Stimulated activated CD4-positive, alpha-beta T cell treated with anti-CD3 and anti-CD28 coated beads, TNF-alpha, amount 100 ng/mL, for 48 hours (primary cell): ENCODE data around the gene GOLGA7B.

Experiments
- DNase-seq, 3 donors: peaks; one replicate each; pipeline ENCODE4 v3.0.0-alpha.2; 2020; ENCODE audit warnings: low read depth in 3 of 3

Gene GOLGA7B

DNA sequence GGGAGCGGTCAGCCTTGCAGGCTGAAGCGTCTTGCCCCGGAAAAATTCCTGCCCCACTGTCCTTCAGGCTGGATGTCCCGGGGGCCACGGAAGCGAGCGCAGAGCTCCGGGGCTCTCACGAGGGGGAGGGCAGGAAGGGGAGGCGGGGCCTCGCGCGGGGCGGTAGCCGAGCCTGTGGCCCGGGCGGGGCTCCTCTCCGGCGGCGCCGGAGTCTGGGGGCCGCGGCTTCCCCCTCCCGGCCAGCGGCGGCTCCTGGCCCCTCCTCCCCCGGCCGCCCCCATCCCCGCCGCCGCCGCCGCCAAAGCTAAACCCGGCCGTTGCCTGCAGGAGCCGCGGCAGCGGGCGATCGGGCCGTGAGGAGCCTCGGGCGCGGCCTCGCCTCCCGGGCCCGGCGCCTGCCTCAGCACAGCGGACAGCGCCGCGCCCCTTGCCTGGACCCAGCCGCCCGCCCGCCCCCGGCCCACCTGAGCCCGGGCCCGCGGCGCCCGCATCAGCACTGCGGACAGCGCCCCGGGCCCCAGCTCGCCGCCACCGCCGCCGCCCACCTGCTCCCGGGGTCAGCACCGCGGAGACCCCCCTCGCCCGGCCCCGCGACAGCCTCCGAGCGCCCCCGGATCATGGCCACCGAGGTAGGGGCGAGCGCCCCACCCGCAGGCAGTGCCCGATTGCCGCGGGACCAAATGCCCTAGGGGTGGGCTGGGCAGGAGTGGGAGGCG lies at the start of gene GOLGA7B:
Gene GOLGA7B, plus strand, starts transcription at position 157 of the 716 bp plus-strand sequence. Its CDS starts 461 bp downstream, at position 618.
- peak in 1 of 3 donors; percentile 53 for DNase-seq

GRCh38 chr10:97800474-97800873 lies 49.2 kb upstream of the GOLGA7B start:
- DNase-seq = no peak

DNA sequence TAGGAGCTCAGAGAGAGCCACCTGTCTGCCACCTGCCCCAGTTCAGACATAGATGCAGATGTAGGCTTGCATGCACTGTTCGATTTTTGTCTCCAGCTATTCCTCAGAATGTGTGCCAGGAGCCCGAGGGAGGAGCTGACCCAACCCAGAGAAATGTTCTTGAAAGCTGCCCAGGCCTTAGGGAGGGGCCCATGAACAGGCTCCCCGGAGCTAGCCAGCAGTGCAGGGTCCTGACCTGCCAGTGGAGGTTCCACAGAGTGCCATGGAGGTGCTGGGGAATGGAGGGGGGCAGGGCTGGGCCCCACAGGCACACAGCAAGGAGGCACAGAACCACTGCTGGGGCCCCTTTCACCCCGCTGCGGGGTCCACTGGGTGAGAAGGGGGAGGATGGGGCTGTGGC lies 48.2 kb upstream of the GOLGA7B start:
- DNase-seq = no peak

DNA sequence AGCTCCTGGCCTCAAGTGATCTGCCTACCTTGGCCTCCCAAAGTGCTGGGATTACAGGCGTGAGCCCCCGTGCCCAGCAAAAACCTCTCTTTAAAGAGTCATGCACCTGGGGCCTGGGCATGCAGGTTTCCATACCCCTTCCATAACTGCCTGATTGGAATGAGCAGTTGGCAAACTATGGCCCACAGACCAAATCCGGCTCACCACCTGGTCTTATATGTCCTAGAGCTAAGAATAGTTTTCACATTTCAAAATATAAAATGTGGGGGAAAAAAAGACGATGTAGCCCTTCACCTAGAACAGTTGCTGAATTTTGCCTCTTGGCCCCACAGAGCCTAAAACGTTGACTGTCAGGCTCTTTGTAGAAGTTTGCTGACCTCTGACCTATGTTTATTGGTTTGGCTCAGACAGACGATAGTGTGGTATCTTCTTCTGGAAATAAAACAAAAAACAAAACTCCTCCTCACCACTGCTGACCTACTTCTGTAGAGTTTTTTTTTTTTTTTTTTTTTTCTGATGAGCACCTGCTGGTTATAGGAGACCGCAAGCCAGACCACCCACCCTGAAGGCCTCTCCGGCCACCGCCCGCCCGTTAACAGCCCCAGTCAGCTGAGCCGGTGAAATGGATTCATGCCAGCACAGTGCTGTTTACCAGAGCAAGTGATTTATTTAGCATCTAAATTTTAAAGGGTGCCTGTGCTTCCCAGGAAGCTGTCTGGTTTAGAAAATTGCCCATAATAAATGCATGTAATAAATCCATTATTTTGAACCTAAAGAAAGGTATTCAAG lies 44.4 kb upstream of the GOLGA7B start:
- no peak for DNase-seq

DNA sequence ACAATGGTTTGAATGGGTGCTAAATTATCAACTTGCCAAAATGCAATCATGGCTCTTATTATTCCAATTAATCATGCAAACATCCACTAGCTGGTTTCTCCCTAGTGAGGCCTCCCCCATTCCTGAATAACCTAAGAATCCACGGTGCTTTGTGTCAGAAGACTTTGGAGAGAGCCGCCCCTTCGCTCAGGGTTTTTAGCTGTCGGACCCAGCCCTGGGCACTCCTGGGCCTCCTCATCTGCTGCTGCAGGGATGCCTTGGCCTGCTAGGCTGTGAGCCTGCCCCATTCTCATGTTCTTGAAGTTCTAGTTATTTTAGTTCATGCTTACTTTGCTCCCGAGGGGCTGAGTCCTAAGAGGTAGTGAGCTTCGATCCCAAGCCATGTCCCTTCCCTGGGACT lies 43.7 kb upstream of the GOLGA7B start:
- DNase-seq = no peak

- no peak for DNase-seq
These were observed 39.2 kb upstream of the GOLGA7B start for GRCh38 chr10:97810446-97810845.

DNA sequence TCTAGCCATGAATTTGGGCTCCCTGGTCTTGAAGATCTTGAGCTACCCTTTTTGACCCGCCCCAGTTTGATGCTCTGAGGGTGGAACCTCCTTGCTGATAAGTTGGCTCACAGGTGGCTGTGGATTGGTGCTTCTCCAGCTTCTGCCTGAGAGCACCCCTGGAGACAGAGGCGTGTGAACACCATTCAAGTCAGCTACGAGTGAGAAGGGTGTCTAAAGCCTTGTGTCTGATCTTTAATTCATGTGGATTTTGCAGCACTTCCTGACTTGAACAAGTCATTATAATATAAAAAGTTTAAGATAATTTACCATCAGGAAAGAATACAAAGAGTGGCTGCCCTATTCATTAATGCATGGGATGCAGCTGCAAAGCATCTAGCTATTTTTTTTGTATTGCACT lies 37.7 kb upstream of the GOLGA7B start:
- DNase-seq = no peak

DNA sequence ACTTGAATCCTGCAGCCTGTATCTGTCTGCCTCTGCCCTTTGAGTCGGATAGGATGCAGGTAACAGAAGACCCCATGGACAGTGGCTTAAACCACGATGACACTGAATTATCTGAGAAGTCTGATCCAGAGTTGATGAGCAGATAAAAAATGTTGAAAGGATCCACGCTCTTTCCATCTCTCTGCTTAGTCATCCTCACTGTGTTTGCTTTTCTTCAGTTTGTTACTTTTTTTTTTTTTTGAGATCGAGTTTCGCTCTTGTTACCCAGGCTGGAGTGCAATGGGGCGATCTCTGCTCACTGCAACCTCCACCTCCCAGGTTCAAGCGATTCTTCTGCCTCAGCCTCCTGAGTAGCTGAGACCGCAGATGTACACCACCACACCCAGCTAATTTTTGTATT lies 36.9 kb upstream of the GOLGA7B start:
- no peak for DNase-seq

DNA sequence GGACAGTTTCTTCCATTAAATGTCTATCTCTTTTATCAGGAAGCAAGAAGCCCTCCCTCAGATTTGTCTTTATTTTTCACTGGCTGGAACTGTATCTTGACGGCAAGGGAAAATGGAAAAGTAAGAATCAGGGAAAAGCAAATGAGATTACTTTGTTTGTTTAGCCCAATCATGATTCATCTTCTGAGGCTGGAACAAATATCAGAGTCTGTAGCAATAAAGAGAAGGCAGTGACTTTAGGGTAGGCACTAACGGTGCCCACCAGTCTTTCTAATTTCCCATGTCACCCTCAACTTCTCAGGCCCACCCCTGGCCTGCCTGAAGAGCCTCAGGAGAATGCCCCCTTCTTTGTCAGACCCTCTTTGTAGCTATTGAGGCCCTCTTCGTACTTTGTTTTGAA lies 36.3 kb upstream of the GOLGA7B start:
- DNase-seq = no peak

DNA sequence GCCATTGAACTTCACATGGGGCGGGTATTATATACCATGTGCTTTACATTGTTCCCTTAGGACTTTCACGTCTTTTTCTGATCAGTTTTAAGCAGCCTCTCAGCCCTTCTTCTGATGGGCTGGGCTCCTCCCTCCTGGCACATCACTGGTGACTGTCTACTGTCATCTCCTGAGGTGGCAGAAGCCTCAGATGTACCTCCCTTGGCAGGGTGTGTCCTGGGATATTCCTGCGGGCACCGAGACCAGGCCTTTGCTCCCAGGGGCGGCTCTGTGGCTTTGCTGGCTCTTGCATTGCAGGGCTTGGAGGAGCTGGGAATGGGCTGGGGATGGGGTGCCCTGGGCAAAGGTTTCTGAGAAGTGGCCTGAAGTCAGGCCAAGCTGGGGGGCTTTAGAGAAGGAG lies 34.6 kb upstream of the GOLGA7B start:
- no peak for DNase-seq

GRCh38 chr10:97816609-97817008 lies 33.0 kb upstream of the GOLGA7B start:
- no peak for DNase-seq

DNA sequence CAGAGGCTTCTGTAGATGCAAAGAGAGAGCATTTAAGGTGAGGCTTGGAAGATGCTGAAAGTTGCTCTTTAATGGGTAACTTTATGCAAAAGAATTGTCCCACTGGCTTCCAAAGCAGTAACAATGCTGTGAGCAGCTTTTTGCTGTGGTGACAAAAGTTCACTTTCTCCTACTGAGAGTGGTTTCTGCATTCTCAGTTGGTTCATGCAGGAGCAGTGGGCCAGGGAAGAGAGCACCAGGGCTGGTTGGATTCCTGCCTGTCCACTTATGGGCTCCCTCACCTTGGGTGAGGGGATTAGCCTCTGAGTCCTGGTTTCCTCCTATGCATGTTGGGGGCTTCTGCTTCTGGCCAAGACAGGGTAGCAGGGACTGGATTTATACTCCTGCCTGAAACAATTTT lies 31.1 kb upstream of the GOLGA7B start:
- no peak for DNase-seq

DNA sequence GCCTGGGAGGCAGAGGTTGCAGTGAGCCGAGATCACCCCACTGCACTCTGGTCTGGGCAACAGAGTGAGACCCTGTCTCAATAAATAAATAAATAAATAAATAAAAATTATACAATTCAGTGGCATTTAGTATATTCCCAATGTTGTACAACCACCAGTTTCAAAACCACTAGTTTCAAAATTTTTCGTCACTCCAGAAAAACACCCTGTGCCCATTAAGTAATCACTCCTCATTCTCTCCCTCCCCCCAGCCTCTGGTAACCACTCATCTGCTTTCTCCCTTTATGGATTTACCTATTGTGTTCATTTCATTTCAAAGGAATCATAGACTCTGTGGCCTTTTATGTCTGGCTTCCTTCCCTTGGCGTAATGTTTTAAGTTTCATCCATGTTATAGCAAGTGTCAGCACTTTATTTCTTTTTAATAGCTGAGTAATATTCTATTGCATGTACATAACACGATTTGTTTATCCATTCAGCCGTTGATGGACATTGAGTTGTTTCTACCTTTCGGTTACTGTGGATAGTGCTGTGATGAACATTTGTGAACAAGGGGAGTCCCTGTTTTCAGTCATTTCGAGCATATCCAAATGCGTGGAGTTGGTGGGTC lies 29.4 kb upstream of the GOLGA7B start:
- no peak for DNase-seq

GRCh38 chr10:97821308-97822038 lies 28.2 kb upstream of the GOLGA7B start:
- no peak for DNase-seq

GRCh38 chr10:97822261-97822687 lies 27.4 kb upstream of the GOLGA7B start:
- DNase-seq = no peak

DNA sequence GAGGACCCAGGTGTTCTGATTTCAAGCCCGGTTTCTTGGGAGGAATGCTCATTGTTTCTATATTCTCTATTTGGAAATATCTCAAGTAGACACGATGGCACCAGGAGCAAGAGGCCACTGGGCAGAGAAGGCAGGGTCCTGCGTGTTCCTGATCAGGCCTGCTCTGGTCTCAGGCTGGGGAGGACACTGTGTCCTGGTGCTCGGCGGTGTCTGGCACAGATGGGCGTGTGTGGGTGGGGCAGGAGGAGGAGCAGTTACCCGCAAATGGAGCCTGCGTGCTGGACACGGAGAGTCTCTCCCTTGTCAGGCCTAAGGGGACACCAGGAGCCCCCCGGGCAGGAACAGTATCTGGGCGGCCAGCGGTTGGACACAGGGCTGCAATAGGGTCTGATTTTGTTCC lies 25.9 kb upstream of the GOLGA7B start:
- no peak for DNase-seq

GRCh38 chr10:97825020-97825760 lies 24.5 kb upstream of the GOLGA7B start:
- no peak for DNase-seq

- no peak for DNase-seq
These were observed 22.8 kb upstream of the GOLGA7B start for GRCh38 chr10:97826892-97827291.

DNA sequence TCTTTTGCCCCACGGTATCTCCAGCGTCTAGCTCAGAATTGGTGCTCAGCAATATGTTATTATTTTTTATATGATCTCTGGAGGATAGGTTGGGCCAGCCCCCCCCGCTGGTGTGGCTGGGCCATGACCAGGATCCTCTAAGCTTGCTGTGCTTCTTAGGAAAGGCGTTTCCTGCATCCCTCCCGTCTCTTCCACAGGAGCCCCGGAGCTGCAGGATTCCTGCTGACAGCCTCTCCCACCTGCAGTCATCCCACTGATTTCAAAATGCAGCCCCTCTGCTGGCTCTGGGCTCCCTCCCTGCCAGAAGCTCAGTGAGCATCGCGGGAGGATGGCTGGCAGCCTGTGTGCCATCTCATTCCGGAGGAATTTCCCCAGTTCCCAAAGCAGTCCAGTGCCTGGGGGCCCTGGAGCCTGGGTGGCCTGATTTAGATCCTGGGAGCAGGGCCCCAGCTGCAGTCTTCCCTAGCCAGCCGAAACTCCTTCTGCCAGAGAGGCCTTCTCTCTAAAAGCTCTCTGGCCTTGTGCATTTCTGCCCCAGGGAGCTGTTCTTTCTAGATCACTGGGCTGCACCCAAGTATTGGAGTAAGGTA lies 21.8 kb upstream of the GOLGA7B start:
- no peak for DNase-seq

GRCh38 chr10:97828721-97829120 lies 20.9 kb upstream of the GOLGA7B start:
- no peak for DNase-seq

DNA sequence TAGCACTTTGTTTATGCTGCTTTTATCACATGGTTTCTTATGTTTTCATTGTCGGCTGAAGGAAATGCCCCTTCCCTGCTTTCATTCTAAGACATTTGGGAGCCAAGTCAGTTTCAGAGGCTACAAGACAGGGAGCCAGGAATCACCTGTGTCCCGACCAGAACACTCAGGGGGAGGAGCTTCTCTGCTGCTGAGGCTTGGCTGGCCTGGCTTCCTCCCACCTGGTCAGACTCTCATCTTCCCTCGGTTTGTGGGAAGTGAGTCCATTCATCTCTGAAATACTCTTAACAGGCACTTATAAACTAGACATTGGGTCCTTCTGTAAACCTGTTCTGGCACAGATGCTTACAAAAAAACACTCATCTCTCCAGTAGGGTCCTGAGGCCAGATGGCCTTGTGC lies 19.6 kb upstream of the GOLGA7B start:
- DNase-seq = no peak
